ENCODE results near the gene SPINDOC.

SPINDOC gene

DNA sequence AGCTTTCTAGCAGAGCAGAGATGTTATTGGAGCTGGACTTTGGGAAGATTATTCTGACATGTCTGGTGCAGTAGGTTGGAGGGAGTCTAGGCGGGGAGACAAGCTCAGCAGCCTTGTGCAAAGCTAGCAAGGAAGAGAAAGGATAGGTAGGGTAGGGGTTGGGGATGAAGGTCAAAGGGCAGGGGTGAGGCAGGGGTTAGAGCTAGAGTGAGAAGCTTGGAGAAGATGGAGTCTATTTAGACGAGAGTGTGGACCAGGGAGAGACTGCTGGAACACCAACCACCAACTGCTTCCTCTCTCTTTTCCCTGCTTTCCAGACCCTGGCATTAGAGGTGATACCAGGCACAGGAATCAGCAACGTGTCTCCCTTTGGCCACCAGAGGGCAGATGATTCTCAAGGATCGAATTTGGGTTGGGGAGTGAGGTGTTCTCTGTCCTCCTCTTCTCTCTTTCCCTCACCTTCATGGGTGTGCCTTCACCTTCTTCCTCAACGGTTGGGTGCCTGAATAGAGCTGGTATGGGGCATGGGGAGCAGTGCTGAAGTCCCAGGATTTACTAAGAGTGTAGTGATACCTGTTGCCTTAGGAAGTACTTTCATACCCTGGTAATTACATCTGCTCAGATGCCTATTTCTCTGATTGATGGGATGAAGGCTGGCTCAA lies 23.9 kb downstream of the SPINDOC start:
- peaks cover 35% of the 10 kb centered on the region for H3K4me1 ChIP-seq (ENCODE audit: insufficient read depth, low read length, severe bottlenecking)
- peak overlapping the region; percentile 83 for H3K27ac ChIP-seq (ENCODE audit: low read depth, low read length, poor library complexity, severe bottlenecking)
- peaks cover 29% of the 10 kb centered on the region for H3K79me2 ChIP-seq (ENCODE audit: insufficient read depth, low read length)
- no peak overlapping the region; the same call in 1 of the 2 replicates for H3K9ac ChIP-seq (ENCODE audit: low read length)
- H3K27me3 ChIP-seq (ENCODE audit: insufficient read depth, low read length): no peaks in the 10 kb centered on the region
- no peaks in the 10 kb centered on the region for H3K9me2 ChIP-seq (ENCODE audit: low read depth, low read length)
- H2AFZ ChIP-seq (ENCODE audit: low read length): no peak overlapping the region
- H3K4me2 ChIP-seq (ENCODE audit: low read length): no peak overlapping the region; the same call in 1 of the 2 replicates
- no peaks in the 10 kb centered on the region for H3K9me3 ChIP-seq (ENCODE audit: low read length)
- H3K4me3 ChIP-seq (ENCODE audit: low read depth, low read length, poor library complexity, severe bottlenecking): no peak overlapping the region
- H4K20me1 ChIP-seq (ENCODE audit: insufficient read depth, low read length): no peaks in the 10 kb centered on the region
- peaks cover 5% of the 10 kb centered on the region; the same call in 1 of the 2 replicates for H3K36me3 ChIP-seq (ENCODE audit: insufficient read depth, low read length)
- no peaks in the 10 kb centered on the region for H3F3A ChIP-seq (ENCODE audit: insufficient read depth, low read length)
- TF ChIP-seq EZH2 (IDR thresholded peaks at IDR 0.05; ENCODE audit: borderline replicate concordance, low read length): no peak
- TF ChIP-seq, protein P1, sequence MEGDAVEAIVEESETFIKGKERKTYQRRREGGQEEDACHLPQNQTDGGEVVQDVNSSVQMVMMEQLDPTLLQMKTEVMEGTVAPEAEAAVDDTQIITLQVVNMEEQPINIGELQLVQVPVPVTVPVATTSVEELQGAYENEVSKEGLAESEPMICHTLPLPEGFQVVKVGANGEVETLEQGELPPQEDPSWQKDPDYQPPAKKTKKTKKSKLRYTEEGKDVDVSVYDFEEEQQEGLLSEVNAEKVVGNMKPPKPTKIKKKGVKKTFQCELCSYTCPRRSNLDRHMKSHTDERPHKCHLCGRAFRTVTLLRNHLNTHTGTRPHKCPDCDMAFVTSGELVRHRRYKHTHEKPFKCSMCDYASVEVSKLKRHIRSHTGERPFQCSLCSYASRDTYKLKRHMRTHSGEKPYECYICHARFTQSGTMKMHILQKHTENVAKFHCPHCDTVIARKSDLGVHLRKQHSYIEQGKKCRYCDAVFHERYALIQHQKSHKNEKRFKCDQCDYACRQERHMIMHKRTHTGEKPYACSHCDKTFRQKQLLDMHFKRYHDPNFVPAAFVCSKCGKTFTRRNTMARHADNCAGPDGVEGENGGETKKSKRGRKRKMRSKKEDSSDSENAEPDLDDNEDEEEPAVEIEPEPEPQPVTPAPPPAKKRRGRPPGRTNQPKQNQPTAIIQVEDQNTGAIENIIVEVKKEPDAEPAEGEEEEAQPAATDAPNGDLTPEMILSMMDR (IDR thresholded peaks at IDR 0.05; ENCODE audit: low read length): peak; percentile 87

DNA sequence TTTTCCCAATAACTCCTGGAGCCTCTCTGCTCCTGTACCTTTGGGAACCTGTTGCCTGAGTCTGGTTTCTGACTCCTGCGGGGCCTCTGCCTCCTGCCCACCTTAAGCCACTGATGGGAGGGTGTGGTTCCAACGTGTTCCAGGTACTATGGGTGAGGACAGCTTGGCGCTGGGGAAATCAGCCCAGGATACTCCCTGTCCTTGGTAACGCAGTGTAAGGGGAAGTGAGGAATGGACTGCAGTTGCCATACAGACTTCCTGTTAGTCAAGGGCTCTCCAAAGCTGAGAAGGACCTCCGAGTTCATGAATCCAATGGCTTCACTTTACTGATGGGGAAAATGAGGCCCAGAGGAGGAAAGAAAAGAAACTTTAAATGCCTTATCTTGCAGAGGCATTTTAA lies 24.5 kb downstream of the SPINDOC start:
- peaks cover 40% of the 10 kb centered on the region for H3K4me1 ChIP-seq (ENCODE audit: insufficient read depth, low read length, severe bottlenecking)
- peak overlapping the region; percentile 57 for H3K4me3 ChIP-seq (ENCODE audit: low read depth, low read length, poor library complexity, severe bottlenecking)
- H3K4me2 ChIP-seq (ENCODE audit: low read length): peak overlapping the region; percentile 77

DNA sequence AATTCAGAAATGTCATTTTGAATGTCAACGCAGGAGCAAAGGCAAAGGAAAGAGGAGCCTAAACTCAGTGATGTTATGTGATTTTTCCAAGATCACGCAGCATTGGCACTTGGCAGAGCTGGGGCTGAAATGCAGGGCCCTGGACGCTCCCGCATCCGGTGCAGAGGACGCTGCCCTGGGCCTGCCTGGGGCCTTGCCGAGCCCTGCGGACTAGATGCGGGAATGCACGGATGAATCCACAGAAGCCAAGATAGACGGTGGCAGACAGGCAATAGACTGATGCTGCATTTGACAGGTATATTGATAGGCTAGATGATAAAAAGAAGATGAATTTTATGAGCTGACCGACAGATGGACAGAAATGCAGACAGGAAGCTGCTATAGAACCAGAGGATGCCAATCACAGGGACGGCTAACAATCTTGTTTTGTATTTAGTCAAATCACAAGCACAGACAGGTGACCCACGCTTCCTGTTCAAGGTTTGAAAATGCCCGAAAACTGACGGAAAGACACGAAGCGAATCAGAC lies 25.0 kb downstream of the SPINDOC start:
- Histone ChIP-seq H3K9ac (ENCODE audit: low read length) (peak overlapping the region; percentile 68), H3K36me3 (ENCODE audit: insufficient read depth, low read length) (peaks cover 8% of the 10 kb centered on the region; the same call in 1 of the 2 replicates), H3K4me1 (ENCODE audit: insufficient read depth, low read length, severe bottlenecking) (peaks cover 41% of the 10 kb centered on the region), H4K20me1 (ENCODE audit: insufficient read depth, low read length) (no peaks in the 10 kb centered on the region), H3K79me2 (ENCODE audit: insufficient read depth, low read length) (peaks cover 40% of the 10 kb centered on the region), H2AFZ (ENCODE audit: low read length) (no peak overlapping the region), H3F3A (ENCODE audit: insufficient read depth, low read length) (no peaks in the 10 kb centered on the region), H3K27ac (ENCODE audit: low read depth, low read length, poor library complexity, severe bottlenecking) (peak overlapping the region; percentile 83), H3K9me2 (ENCODE audit: low read depth, low read length) (no peaks in the 10 kb centered on the region), H3K4me2 (ENCODE audit: low read length) (peak overlapping the region; percentile 77), H3K9me3 (ENCODE audit: low read length) (no peaks in the 10 kb centered on the region), H3K27me3 (ENCODE audit: insufficient read depth, low read length) (no peaks in the 10 kb centered on the region), H3K4me3 (ENCODE audit: low read depth, low read length, poor library complexity, severe bottlenecking) (peak overlapping the region; percentile 57)
- TF ChIP-seq EZH2 (IDR thresholded peaks at IDR 0.05; ENCODE audit: borderline replicate concordance, low read length): no peak
- TF ChIP-seq, protein P1 (IDR thresholded peaks at IDR 0.05; ENCODE audit: low read length): no peak

More for the DNA sequence above, 24.5 kb downstream of the SPINDOC start:
- no peaks in the 10 kb centered on the region for H4K20me1 ChIP-seq (ENCODE audit: insufficient read depth, low read length)
- no peak overlapping the region for H2AFZ ChIP-seq (ENCODE audit: low read length)
- peak overlapping the region; percentile 83 for H3K27ac ChIP-seq (ENCODE audit: low read depth, low read length, poor library complexity, severe bottlenecking)
- H3K9me3 ChIP-seq (ENCODE audit: low read length): no peaks in the 10 kb centered on the region
- no peaks in the 10 kb centered on the region for H3K27me3 ChIP-seq (ENCODE audit: insufficient read depth, low read length)
- H3K9me2 ChIP-seq (ENCODE audit: low read depth, low read length): no peaks in the 10 kb centered on the region
- H3F3A ChIP-seq (ENCODE audit: insufficient read depth, low read length): no peaks in the 10 kb centered on the region
- TF ChIP-seq, protein P1 (IDR thresholded peaks at IDR 0.05; ENCODE audit: low read length): no peak
- TF ChIP-seq EZH2 (IDR thresholded peaks at IDR 0.05; ENCODE audit: borderline replicate concordance, low read length): no peak
- H3K9ac ChIP-seq (ENCODE audit: low read length): peak overlapping the region; percentile 68
- peaks cover 35% of the 10 kb centered on the region for H3K79me2 ChIP-seq (ENCODE audit: insufficient read depth, low read length)
- peaks cover 5% of the 10 kb centered on the region; the same call in 1 of the 2 replicates for H3K36me3 ChIP-seq (ENCODE audit: insufficient read depth, low read length)
